Peyer's patch (tissue), 4 donors: ENCODE data around the gene NDUFS2. TPM values are rescaled to one million over a fixed set of nuclear protein-coding genes. Genes with fewer than 3 reads are reported as not detected.

Experiments
- DNase-seq, 3 donors: peaks; one replicate each; pipeline ENCODE4 v3.0.0-alpha.2; 2017 to 2019
- H3K27ac ChIP-seq, 4 donors: fragments of 200-600 bp; sonication (generic); one replicate each; pipeline ENCODE4 v1.5.1; 2016 to 2019
- H3K27me3 ChIP-seq, 2 donors: fragments of 200-600 bp; sonication (generic); one replicate each; pipeline ENCODE4 v1.5.1; 2019
- H3K36me3 ChIP-seq, 3 donors: fragments of 200-600 bp; sonication (generic); one replicate each; pipeline ENCODE4 v1.5.1; 2016 to 2019
- H3K4me1 ChIP-seq, 4 donors: fragments of 200-600 bp; sonication (generic); one replicate each; pipeline ENCODE4 v1.5.1; 2016 to 2019
- H3K4me3 ChIP-seq, 4 donors: fragments of 200-600 bp; sonication (generic); 1 replicate in 3 of 4; 2 replicates in 1 of 4; pipeline ENCODE4 v1.5.1; 2016 to 2019; ENCODE audit warnings: mild to moderate bottlenecking in 1 of 4
- H3K9me3 ChIP-seq, 4 donors: fragments of 200-600 bp; sonication (generic); one replicate each; pipeline ENCODE4 v1.5.1; 2016 to 2019; ENCODE audit warnings: mild to moderate bottlenecking in 1 of 4
- CTCF ChIP-seq, 6 experiments: fragments of 450-650 bp in 4 of 6; fragments of 200-600 bp in 2 of 6; sonication (generic) in 1 of 6; IDR thresholded peaks; one replicate each; pipeline ENCODE4 v1.5.1; 2017 to 2019; ENCODE audit warnings: antibody characterized with exemption in 6 of 6, mild to moderate bottlenecking in 3 of 6, moderate library complexity in 1 of 6
- POLR2A ChIP-seq, 2 donors: fragments of 450-650 bp; IDR thresholded peaks; one replicate each; pipeline ENCODE4 v1.5.1; 2017; ENCODE audit warnings: antibody characterized with exemption in 2 of 2, mild to moderate bottlenecking in 2 of 2, moderate library complexity in 2 of 2
- total RNA-seq, 4 donors: library from RNA; depleted of rRNA; stranded (reverse); fragments of >200 nt; gene quantifications; one replicate each; pipeline ENCODE4 v1.1.0, GENCODE V29; 2016

The NDUFS2 gene
- total RNA-seq, 4 donors from 2014 or later, result 157 to 192 (median 176) TPM

- Histone ChIP-seq H3K27ac (peak within 1 kb of the TSS; percentile 77 to 89 (median 85)), H3K9me3 (no peaks in the 10 kb centered on the region), H3K27me3 (no peaks in the 10 kb centered on the region), H3K4me1 (peaks cover 0 to 44% (median 11%) of the 10 kb centered on the region in 4 donors), H3K4me3 (peak within 1 kb of the TSS; percentile 66 to 96 (median 90)), H3K36me3 (peaks cover 0 to 40% (median 0%) of the 10 kb centered on the region in 3 donors)
- DNase-seq, result peak; percentile 89 to 96 (median 95)
- TF ChIP-seq CTCF (IDR thresholded peaks at IDR 0.05), result peak in 4 of 6 experiments; percentile 31 to 40 (median 36)
- TF ChIP-seq POLR2A (IDR thresholded peaks at IDR 0.05), result peak; percentile 34 to 60
These were observed 42.9 kb upstream of the NDUFS2 start, which contains the start of gene USP21 for GRCh38 chr1:161159087-161159912. Gene USP21 (plus strand): TSS chr1:161159500. CDS start chr1:161160641, 1,141 bp downstream.

- no peak for DNase-seq
- peaks cover 0 to 41% (median 8%) of the 10 kb centered on the region in 4 donors for H3K4me1 ChIP-seq
These were observed 42.3 kb upstream of the NDUFS2 start for GRCh38 chr1:161159913-161160243.

GRCh38 chr1:161160671-161161145 is 41.5 kb upstream of the NDUFS2 start:
- TF ChIP-seq POLR2A (IDR thresholded peaks at IDR 0.05), result no peak
- no peak for TF ChIP-seq CTCF (IDR thresholded peaks at IDR 0.05)
- H3K27ac ChIP-seq, result no peak overlapping the region

More at GRCh38 chr1:161159913-161160243, 42.3 kb upstream of the NDUFS2 start:
- Histone ChIP-seq H3K4me3 (peak overlapping the region; percentile 66 to 96 (median 90)), H3K27ac (peak overlapping the region; percentile 77 to 89 (median 85)), H3K36me3 (peaks cover 0 to 43% (median 0%) of the 10 kb centered on the region in 3 donors), H3K9me3 (no peaks in the 10 kb centered on the region), H3K27me3 (no peaks in the 10 kb centered on the region)
- TF ChIP-seq CTCF (IDR thresholded peaks at IDR 0.05) (no peak), POLR2A (IDR thresholded peaks at IDR 0.05) (no peak)

GRCh38 chr1:161161652-161162051 is 40.5 kb upstream of the NDUFS2 start:
- TF ChIP-seq CTCF (IDR thresholded peaks at IDR 0.05) (no peak), POLR2A (IDR thresholded peaks at IDR 0.05) (no peak)
- Histone ChIP-seq H3K36me3 (peaks cover 0 to 43% (median 0%) of the 10 kb centered on the region in 3 donors), H3K4me1 (peaks cover 0 to 44% (median 12%) of the 10 kb centered on the region in 4 donors), H3K27ac (no peak overlapping the region), H3K27me3 (no peaks in the 10 kb centered on the region), H3K9me3 (no peaks in the 10 kb centered on the region), H3K4me3 (no peak overlapping the region)
- no peak for DNase-seq

More at GRCh38 chr1:161160671-161161145, 41.5 kb upstream of the NDUFS2 start:
- no peak overlapping the region for H3K4me3 ChIP-seq
- DNase-seq, result no peak
- peaks cover 0 to 43% (median 0%) of the 10 kb centered on the region in 3 donors for H3K36me3 ChIP-seq
- H3K4me1 ChIP-seq, result peaks cover 0 to 44% (median 12%) of the 10 kb centered on the region in 4 donors
- H3K9me3 ChIP-seq, result no peaks in the 10 kb centered on the region
- no peaks in the 10 kb centered on the region for H3K27me3 ChIP-seq

- H3K36me3 ChIP-seq, result peaks cover 0 to 39% (median 0%) of the 10 kb centered on the region in 3 donors
- DNase-seq, result no peak
- H3K27ac ChIP-seq, result no peak overlapping the region
- H3K4me3 ChIP-seq, result no peak overlapping the region
- H3K4me1 ChIP-seq, result peaks cover 0 to 48% (median 12%) of the 10 kb centered on the region in 4 donors
- H3K9me3 ChIP-seq, result no peaks in the 10 kb centered on the region
- TF ChIP-seq POLR2A (IDR thresholded peaks at IDR 0.05), result no peak
- TF ChIP-seq CTCF (IDR thresholded peaks at IDR 0.05), result no peak
- no peaks in the 10 kb centered on the region for H3K27me3 ChIP-seq
These were observed 40.1 kb upstream of the NDUFS2 start for GRCh38 chr1:161162052-161162451.
